KMS-11 (cell line): ENCODE data around the gene KLK10.
"Not testable (repeated sequence)": the region's sequence is repeated elsewhere in the genome, so short reads cannot be mapped to it uniquely, and the experiment has no call there.

Experiments used
- H2AFZ ChIP-seq: fragments of 200-600 bp; sonication (generic); 2 replicates; pipeline ENCODE4 v1.6.1; 2016; ENCODE audit warnings: antibody characterized with exemption, mixed run types, low read depth
- H3K27ac ChIP-seq: fragments of 200-600 bp; sonication (generic); 2 replicates; pipeline ENCODE4 v1.6.1; 2016; ENCODE audit warnings: mild to moderate bottlenecking, mixed run types
- H3K27me3 ChIP-seq: fragments of 200-600 bp; sonication (generic); 2 replicates; pipeline ENCODE4 v1.6.1; 2017; ENCODE audit warnings: mild to moderate bottlenecking, low read depth, mixed run types, moderate library complexity; ENCODE audit not compliant: insufficient read depth
- H3K36me3 ChIP-seq: fragments of 200-600 bp; sonication (generic); 2 replicates; pipeline ENCODE4 v1.6.1; 2017; ENCODE audit warnings: mild to moderate bottlenecking, mixed run types; ENCODE audit not compliant: insufficient read depth
- H3K4me1 ChIP-seq: fragments of 200-600 bp; sonication (generic); 2 replicates; pipeline ENCODE4 v1.6.1; 2016; ENCODE audit warnings: mild to moderate bottlenecking, low read depth, mixed run types; ENCODE audit not compliant: poor library complexity, severe bottlenecking
- H3K4me2 ChIP-seq: fragments of 200-600 bp; sonication (generic); 2 replicates; pipeline ENCODE4 v1.7.0; 2016; ENCODE audit warnings: mild to moderate bottlenecking, mixed run types
- H3K4me3 ChIP-seq: fragments of 200-600 bp; sonication (generic); IDR thresholded peaks from 2 replicates; pipeline ENCODE4 v1.6.1; 2017; ENCODE audit warnings: low read depth, low read length, mixed read lengths; ENCODE audit not compliant: insufficient read depth
- H3K79me2 ChIP-seq: fragments of 200-600 bp; sonication (generic); 2 replicates; pipeline ENCODE4 v1.6.1; 2016; ENCODE audit warnings: low read depth, mixed run types; ENCODE audit not compliant: insufficient read depth
- H3K9ac ChIP-seq: fragments of 200-600 bp; sonication (generic); 2 replicates; pipeline ENCODE4 v1.6.1; 2016; ENCODE audit warnings: mild to moderate bottlenecking, mixed run types
- H4K20me1 ChIP-seq: fragments of 200-600 bp; sonication (generic); 2 replicates; pipeline ENCODE4 v1.6.1; 2016; ENCODE audit warnings: mild to moderate bottlenecking, mixed run types; ENCODE audit not compliant: insufficient read depth
- TF ChIP-seq, protein P1 (sequence below): fragments of 200-600 bp; sonication (generic); conservative IDR thresholded peaks from 2 replicates; pipeline ENCODE4 v1.6.1; 2017; ENCODE audit warnings: low read depth, mild to moderate bottlenecking, antibody characterized with exemption, low read length, moderate library complexity, mixed read lengths

Gene KLK10

GRCh38 chr19:50998686-50999085, 20.8 kb downstream of the KLK10 start:
- Histone ChIP-seq H3K36me3 (no peaks in the 10 kb centered on the region), H4K20me1 (no peaks in the 10 kb centered on the region), H3K27me3 (peaks cover 2% of the 10 kb centered on the region; the same call in 1 of the 2 replicates), H3K27ac (no peak overlapping the region), H3K4me1 (no peaks in the 10 kb centered on the region), H3K79me2 (no peaks in the 10 kb centered on the region), H3K9ac (no peak overlapping the region), H3K4me3 (no peak overlapping the region), H2AFZ (no peak overlapping the region), H3K4me2 (no peak overlapping the region)
- TF ChIP-seq, protein P1, sequence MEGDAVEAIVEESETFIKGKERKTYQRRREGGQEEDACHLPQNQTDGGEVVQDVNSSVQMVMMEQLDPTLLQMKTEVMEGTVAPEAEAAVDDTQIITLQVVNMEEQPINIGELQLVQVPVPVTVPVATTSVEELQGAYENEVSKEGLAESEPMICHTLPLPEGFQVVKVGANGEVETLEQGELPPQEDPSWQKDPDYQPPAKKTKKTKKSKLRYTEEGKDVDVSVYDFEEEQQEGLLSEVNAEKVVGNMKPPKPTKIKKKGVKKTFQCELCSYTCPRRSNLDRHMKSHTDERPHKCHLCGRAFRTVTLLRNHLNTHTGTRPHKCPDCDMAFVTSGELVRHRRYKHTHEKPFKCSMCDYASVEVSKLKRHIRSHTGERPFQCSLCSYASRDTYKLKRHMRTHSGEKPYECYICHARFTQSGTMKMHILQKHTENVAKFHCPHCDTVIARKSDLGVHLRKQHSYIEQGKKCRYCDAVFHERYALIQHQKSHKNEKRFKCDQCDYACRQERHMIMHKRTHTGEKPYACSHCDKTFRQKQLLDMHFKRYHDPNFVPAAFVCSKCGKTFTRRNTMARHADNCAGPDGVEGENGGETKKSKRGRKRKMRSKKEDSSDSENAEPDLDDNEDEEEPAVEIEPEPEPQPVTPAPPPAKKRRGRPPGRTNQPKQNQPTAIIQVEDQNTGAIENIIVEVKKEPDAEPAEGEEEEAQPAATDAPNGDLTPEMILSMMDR: no peak

DNA sequence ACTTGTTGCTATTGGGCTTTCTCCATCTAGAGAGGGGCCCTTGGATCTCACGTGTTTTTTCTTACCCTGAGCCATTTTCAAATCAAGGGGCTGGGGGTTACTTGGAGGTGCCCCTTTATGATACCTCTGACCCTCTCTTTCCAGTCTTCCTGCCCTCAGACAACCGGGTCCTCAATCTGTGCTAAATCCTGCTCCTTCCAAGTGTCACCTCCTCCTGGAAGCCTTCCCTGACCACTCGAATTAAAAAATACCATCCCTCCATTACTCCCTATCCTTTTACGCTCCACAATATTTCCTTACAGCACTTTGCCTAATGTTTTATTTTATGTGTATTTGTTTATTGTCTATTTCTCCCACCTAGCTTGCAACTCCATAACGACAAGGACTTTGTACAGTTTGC, 21.4 kb downstream of the KLK10 start:
- Histone ChIP-seq H3K4me2 (no peak overlapping the region), H4K20me1 (no peaks in the 10 kb centered on the region), H3K9ac (no peak overlapping the region), H3K4me1 (no peaks in the 10 kb centered on the region), H3K36me3 (no peaks in the 10 kb centered on the region), H3K27me3 (peaks cover 2% of the 10 kb centered on the region; the same call in 1 of the 2 replicates), H3K27ac (no peak overlapping the region), H3K79me2 (no peaks in the 10 kb centered on the region), H3K4me3 (no peak overlapping the region), H2AFZ (no peak overlapping the region)
- TF ChIP-seq, protein P1: no peak

DNA sequence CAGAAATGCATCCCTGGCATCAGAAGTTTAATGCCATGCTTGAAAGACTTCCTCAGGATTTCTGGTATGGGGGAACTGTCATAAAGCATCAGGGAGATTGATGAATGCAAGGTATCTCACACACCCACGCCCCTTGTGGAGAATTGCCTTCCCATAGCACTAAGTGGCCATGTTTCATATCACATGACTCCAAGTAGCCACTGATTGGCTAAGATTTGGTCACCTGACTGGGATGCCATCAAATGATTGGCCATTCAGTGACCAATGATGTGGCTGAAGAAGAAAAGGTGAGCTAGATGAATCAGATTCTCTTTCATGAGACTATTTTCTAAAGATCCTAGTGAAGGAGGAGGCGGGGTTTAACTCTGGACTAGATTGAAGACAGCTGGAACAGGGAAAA, 25.4 kb downstream of the KLK10 start:
- Histone ChIP-seq H3K36me3 (no peaks in the 10 kb centered on the region), H3K27ac (no peak overlapping the region), H3K27me3 (peaks cover 2% of the 10 kb centered on the region; the same call in 1 of the 2 replicates), H3K4me2 (no peak overlapping the region), H3K79me2 (no peaks in the 10 kb centered on the region), H3K4me1 (no peaks in the 10 kb centered on the region), H3K4me3 (no peak overlapping the region), H4K20me1 (no peaks in the 10 kb centered on the region), H2AFZ (no peak overlapping the region), H3K9ac (no peak overlapping the region)
- TF ChIP-seq, protein P1: no peak

GRCh38 chr19:50992666-50993035, 26.9 kb downstream of the KLK10 start:
- no peak overlapping the region for H3K4me3 ChIP-seq
- H3K4me1 ChIP-seq: no peaks in the 10 kb centered on the region
- H4K20me1 ChIP-seq: no peaks in the 10 kb centered on the region
- TF ChIP-seq, protein P1: no peak
- peaks cover 2% of the 10 kb centered on the region; the same call in 1 of the 2 replicates for H3K27me3 ChIP-seq
- no peaks in the 10 kb centered on the region for H3K36me3 ChIP-seq
- H3K27ac ChIP-seq: no peak overlapping the region
- H2AFZ ChIP-seq: no peak overlapping the region
- H3K9ac ChIP-seq: no peak overlapping the region
- H3K79me2 ChIP-seq: no peaks in the 10 kb centered on the region
- no peak overlapping the region for H3K4me2 ChIP-seq

GRCh38 chr19:50984416-50984815, 35.1 kb downstream of the KLK10 start:
- not testable (repeated sequence) for H2AFZ ChIP-seq, H3K9ac ChIP-seq

More at GRCh38 chr19:50984416-50984815, 35.1 kb downstream of the KLK10 start:
- not testable (repeated sequence) for H3K36me3 ChIP-seq, H3K27ac ChIP-seq, H3K4me1 ChIP-seq, H4K20me1 ChIP-seq, H3K4me3 ChIP-seq, H3K27me3 ChIP-seq, H3K4me2 ChIP-seq, H3K79me2 ChIP-seq
